Endothelial cell of umbilical vein (primary cell): ENCODE data around the gene THSD4. TPM values are rescaled to one million over a fixed set of nuclear protein-coding genes. Genes with fewer than 3 reads are reported as not detected.

Experiments
- BruUV-seq: library from RNA; stranded (reverse); fragments of 400-500 nt; replicated peaks from 2 replicates; lab custom pipeline; 2021; lab: Mats Ljungman, UMichigan
- CTCF ChIA-PET: fragments of 300-600, 350-600 bp; sonication (Branson Sonifier 250); formaldehyde crosslinking; loops from one replicate; lab custom pipeline; 2021; ENCODE audit warnings: antibody characterized with exemption, inconsistent platforms; lab: Charles Lee
- POLR2A ChIA-PET: fragments of 300-600, 350-600 bp; sonication (Branson Sonifier 250); formaldehyde crosslinking; loops from one replicate; lab custom pipeline; 2021; ENCODE audit warnings: antibody characterized with exemption, inconsistent platforms; lab: Charles Lee
- DNase-seq: peaks from one replicate; pipeline ENCODE4 v3.0.0-alpha.2; 2011; ENCODE audit warnings: low read depth, low spot score
- FAIRE-seq: peaks from 2 replicates; lab custom pipeline; 2011; peaks lifted over from hg19 to GRCh38; lab: Jason Lieb, UNC
- H2AFZ ChIP-seq: 2 replicates; pipeline ENCODE4 v1.6.0; 2012; ENCODE audit warnings: low read depth, low read length, control low read depth, inconsistent platforms
- H3K27ac ChIP-seq: 2 replicates; pipeline ENCODE4 v1.5.1; 2011; ENCODE audit warnings: low read depth, mild to moderate bottlenecking, control low read depth, low read length, moderate library complexity; ENCODE audit not compliant: insufficient read depth
- H3K27me3 ChIP-seq, 2 experiments: 2 replicates each; pipeline versions ENCODE4 v1.6.0 to v1.6.1; 2011; ENCODE audit warnings: low read length in 2 of 2, mixed read lengths in 1 of 2; ENCODE audit not compliant: control insufficient read depth in 2 of 2, insufficient read depth in 2 of 2
- H3K36me3 ChIP-seq, 2 experiments: 2 replicates in 1 of 2; 3 replicates in 1 of 2; pipeline ENCODE4 v1.5.1; 2011; ENCODE audit warnings: low read length in 2 of 2, mild to moderate bottlenecking in 1 of 2, moderate library complexity in 1 of 2; ENCODE audit not compliant: control insufficient read depth in 2 of 2, insufficient read depth in 2 of 2; ENCODE audit errors: extremely low read depth in 1 of 2
- H3K4me1 ChIP-seq: 3 replicates; pipeline ENCODE4 v1.5.1; 2011; ENCODE audit warnings: mild to moderate bottlenecking, low read length; ENCODE audit not compliant: control insufficient read depth, insufficient read depth; ENCODE audit errors: extremely low read depth
- H3K4me2 ChIP-seq: 2 replicates; pipeline ENCODE4 v1.6.1; 2011; ENCODE audit warnings: low read length, control low read depth, mixed read lengths; ENCODE audit not compliant: insufficient read depth
- H3K4me3 ChIP-seq, 3 experiments: fragments of 200-600 bp in 1 of 3; sonication (generic), shearing (Covaris generic) in 1 of 3; replicated peaks in 1 of 3; 2 replicates each; pipeline ENCODE4 v1.5.1; 2011 to 2016; ENCODE audit warnings: control low read depth in 3 of 3, low read length in 3 of 3, mild to moderate bottlenecking in 2 of 3, inconsistent platforms in 1 of 3, low read depth in 1 of 3, moderate library complexity in 1 of 3; ENCODE audit not compliant: insufficient read depth in 1 of 3
- H3K79me2 ChIP-seq: 2 replicates; pipeline ENCODE4 v1.6.0; 2012; ENCODE audit warnings: low read length, inconsistent platforms; ENCODE audit not compliant: control insufficient read depth, insufficient read depth
- H3K9ac ChIP-seq: replicated peaks from 2 replicates; pipeline ENCODE3; 2011; ENCODE audit warnings: low read length, control low read depth; ENCODE audit not compliant: insufficient read depth; ENCODE audit errors: extremely low read depth
- H3K9me1 ChIP-seq: replicated peaks from 3 replicates; pipeline ENCODE4 v1.6.0; 2011; ENCODE audit warnings: mild to moderate bottlenecking, low read length; ENCODE audit not compliant: control insufficient read depth, insufficient read depth; ENCODE audit errors: extremely low read depth
- H3K9me3 ChIP-seq: replicated peaks from 2 replicates; pipeline ENCODE4 v1.5.1; 2012; ENCODE audit warnings: low read length, inconsistent platforms; ENCODE audit not compliant: control insufficient read depth, insufficient read depth
- H4K20me1 ChIP-seq: replicated peaks from 2 replicates; pipeline ENCODE3; 2011; ENCODE audit warnings: mild to moderate bottlenecking, low read length; ENCODE audit not compliant: control insufficient read depth, insufficient read depth; ENCODE audit errors: extremely low read depth
- CTCF ChIP-seq, 2 donors: IDR thresholded peaks; 1 replicate in 1 of 2; 2 replicates in 1 of 2; pipeline ENCODE4 v1.5.1; 2011; ENCODE audit warnings: low read length in 2 of 2, mild to moderate bottlenecking in 2 of 2, moderate library complexity in 2 of 2, control low read depth in 1 of 2, inconsistent platforms in 1 of 2, low read depth in 1 of 2; ENCODE audit not compliant: insufficient read depth in 1 of 2; ENCODE audit errors: extremely low read depth in 1 of 2
- EZH2 ChIP-seq: IDR thresholded peaks from 2 replicates; pipeline ENCODE4 v1.6.1; 2012; ENCODE audit warnings: borderline replicate concordance, low read depth, mild to moderate bottlenecking, moderate library complexity, low read length, inconsistent platforms; ENCODE audit not compliant: severe bottlenecking
- FOS ChIP-seq: IDR thresholded peaks from 2 replicates; pipeline ENCODE4 v1.6.1; 2011; ENCODE audit warnings: mild to moderate bottlenecking, low read length, moderate library complexity, borderline replicate concordance; ENCODE audit not compliant: insufficient read depth
- GATA2 ChIP-seq: IDR thresholded peaks from 2 replicates; pipeline ENCODE4 v1.7.0; 2011; ENCODE audit warnings: low read depth, mild to moderate bottlenecking, moderate library complexity, mixed read lengths, low read length; ENCODE audit not compliant: insufficient read length, insufficient read depth
- JUN ChIP-seq: IDR thresholded peaks from 2 replicates; pipeline ENCODE4 v1.6.1; 2011; ENCODE audit warnings: borderline replicate concordance, low read depth; ENCODE audit not compliant: insufficient read length, insufficient read depth
- MAX ChIP-seq: IDR thresholded peaks from 2 replicates; pipeline ENCODE4 v1.6.1; 2011; ENCODE audit not compliant: insufficient read depth, insufficient read length
- MYC ChIP-seq: IDR thresholded peaks from one replicate; pipeline ENCODE4 v1.6.1; 2011; ENCODE audit warnings: mild to moderate bottlenecking, low read depth, low read length
- POLR2A ChIP-seq: IDR thresholded peaks from 2 replicates; pipeline ENCODE4 v1.6.1; 2012; ENCODE audit warnings: low read depth, mild to moderate bottlenecking, control low read depth, low read length
- POLR2AphosphoS5 ChIP-seq: IDR thresholded peaks from 2 replicates; pipeline ENCODE4 v1.6.1; 2012; ENCODE audit warnings: low read depth, mild to moderate bottlenecking, control low read depth, low read length, moderate library complexity; ENCODE audit not compliant: insufficient read depth
- dilution Hi-C: fragments of 300-500 bp; cut with MboI; formaldehyde crosslinking; loops from one replicate; pipeline ENCODE4 v1.15.0; 2019; ENCODE audit warnings: low sequenced_read_pairs; ENCODE audit not compliant: extremely low pct_ligation_motif_present
- intact Hi-C: fragments of 100-400 bp; cut with micrococcal nuclease; formaldehyde crosslinking; loops from one replicate; pipeline ENCODE4 v1.10.0; 2022
- polyA plus RNA-seq, 4 experiments: library from polyadenylated mRNA; depleted of rRNA in 3 of 4; stranded (reverse) in 3 of 4; unstranded in 1 of 4; fragments of >200 nt; gene quantifications; 2 replicates each; pipeline versions ENCODE4 v1.2.1 to v1.2.3, GENCODE V29; 2011 to 2012; ENCODE audit warnings: missing spikeins in 1 of 4
- total RNA-seq: library from RNA; stranded (reverse); gene quantifications from 2 replicates; pipeline ENCODE4 v1.2.3, GENCODE V29; 2021

THSD4 gene
- total and polyA plus RNA-seq, 2 donors (not counting 3 experiments of a cell fraction or from before 2014, with no cell fraction given) = 9.9 to 25.4 TPM

GRCh38 chr15:71112429-71112828 lies 2.8 kb upstream of the THSD4 start:
- no peaks in the 10 kb centered on the region for H3K79me2 ChIP-seq
- H3K4me1 ChIP-seq = peaks cover 7% of the 10 kb centered on the region
- no peaks in the 10 kb centered on the region for H3K27me3 ChIP-seq
- no TSS peak for BruUV-seq
- H3K9ac ChIP-seq = no peak overlapping the region
- no peaks in the 10 kb centered on the region for H4K20me1 ChIP-seq
- intact Hi-C loops = no loop called here
- no peak for DNase-seq
- no peak for TF ChIP-seq CTCF (IDR thresholded peaks at IDR 0.05; ENCODE audit: extremely low read depth in 1 of 2, insufficient read depth in 1 of 2, low read depth in 1 of 2, low read length in 2 of 2)
- no peaks in the 10 kb centered on the region for H3K9me1 ChIP-seq
- no peak overlapping the region for H3K4me2 ChIP-seq
- CTCF ChIA-PET = interaction anchor here (1.0 to 7.5 kb wide), 5 partner anchors 9 to 328 kb away, joined by 3 to 102 read pairs (median 4); no protein-coding TSS in a partner anchor
- no peaks in the 10 kb centered on the region for H3K9me3 ChIP-seq
- no peak overlapping the region for H3K27ac ChIP-seq
- FAIRE-seq = no peak
- POLR2A ChIA-PET = no interaction called here
- dilution Hi-C loops = no loop called here
- no peaks in the 10 kb centered on the region for H3K36me3 ChIP-seq
- H2AFZ ChIP-seq = no peak overlapping the region
- H3K4me3 ChIP-seq = no peak overlapping the region

GRCh38 chr15:71114066-71114680 lies 1.1 kb upstream of the THSD4 start:
- Histone ChIP-seq H4K20me1 (no peaks in the 10 kb centered on the region), H3K27ac (no peak overlapping the region), H3K79me2 (peaks cover 2% of the 10 kb centered on the region), H3K9me3 (no peaks in the 10 kb centered on the region), H3K9me1 (no peaks in the 10 kb centered on the region), H3K4me2 (no peak overlapping the region), H3K4me3 (no peak overlapping the region), H2AFZ (no peak overlapping the region), H3K4me1 (peaks cover 7% of the 10 kb centered on the region), H3K27me3 (no peaks in the 10 kb centered on the region), H3K36me3 (no peaks in the 10 kb centered on the region), H3K9ac (no peak overlapping the region)
- ChIA-PET CTCF (interaction anchor here (0.8 to 7.5 kb wide), 10 partner anchors 10 to 330 kb away, joined by 3 to 102 read pairs (median 3); no protein-coding TSS in a partner anchor), POLR2A (no interaction called here)
- no TSS peak for BruUV-seq
- dilution Hi-C loops = no loop called here
- intact Hi-C loops = loop anchor here (2.0 kb wide), 1 partner anchor 221 kb away; the partner anchor contains the start of genes LRRC49 and THAP10
- FAIRE-seq (no peak), DNase-seq (no peak)
- TF ChIP-seq MAX (no peak), JUN (no peak), EZH2 (no peak), POLR2A (no peak), CTCF (IDR thresholded peaks at IDR 0.05; ENCODE audit: extremely low read depth in 1 of 2, insufficient read depth in 1 of 2, low read depth in 1 of 2, low read length in 2 of 2) (no peak), FOS (no peak), MYC (no peak), GATA2 (no peak), POLR2AphosphoS5 (no peak)
